Measurements from ENCODE around the gene TP53TG5. TPM values are rescaled to one million over a fixed set of nuclear protein-coding genes. Genes with fewer than 3 reads are reported as not detected.

Gene TP53TG5
- total RNA-seq, 1 experiment from 2014 or later, result not detected

DNA sequence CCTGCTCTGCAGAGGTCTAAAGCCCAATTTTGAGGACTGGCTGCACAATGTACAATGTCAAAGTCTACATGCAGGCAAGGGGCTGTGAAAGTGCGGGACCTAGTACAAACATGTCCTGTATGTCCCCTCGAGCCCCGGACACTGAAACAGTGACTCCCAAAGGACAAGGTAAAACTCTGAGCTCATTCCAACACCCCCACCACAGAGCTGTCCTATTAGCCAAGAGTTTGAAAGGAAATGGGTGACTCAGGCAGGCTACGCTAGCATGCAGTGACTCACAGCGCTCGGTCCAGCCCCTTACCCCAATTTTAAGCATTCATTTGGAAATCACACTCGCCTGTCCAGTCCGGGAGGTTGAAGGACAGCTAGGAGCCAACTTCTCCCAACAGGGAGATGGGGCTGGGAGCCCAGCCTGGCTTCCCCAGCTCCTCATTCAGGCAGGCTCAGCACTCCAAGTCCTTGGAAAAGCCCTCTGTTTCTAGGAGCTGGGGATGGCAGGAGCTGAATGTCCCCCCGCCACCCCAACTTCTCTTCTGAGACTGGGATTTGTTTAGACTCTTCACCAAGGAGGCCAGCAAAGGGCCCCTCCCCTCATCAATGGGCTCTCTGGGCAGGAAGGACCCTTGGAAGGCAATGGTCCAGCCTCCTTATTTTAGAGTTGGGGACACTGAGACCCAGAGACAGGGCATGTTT, 33.8 kb downstream of the TP53TG5 start:
- Histone ChIP-seq H3K4me3 (peak overlapping the region; percentile 95), H3K36me3 (peaks cover 80% of the 10 kb centered on the region), H3K27me3 (no peaks in the 10 kb centered on the region), H3K9me3 (no peaks in the 10 kb centered on the region)
- DNase-seq, result peak; percentile 92

DNA sequence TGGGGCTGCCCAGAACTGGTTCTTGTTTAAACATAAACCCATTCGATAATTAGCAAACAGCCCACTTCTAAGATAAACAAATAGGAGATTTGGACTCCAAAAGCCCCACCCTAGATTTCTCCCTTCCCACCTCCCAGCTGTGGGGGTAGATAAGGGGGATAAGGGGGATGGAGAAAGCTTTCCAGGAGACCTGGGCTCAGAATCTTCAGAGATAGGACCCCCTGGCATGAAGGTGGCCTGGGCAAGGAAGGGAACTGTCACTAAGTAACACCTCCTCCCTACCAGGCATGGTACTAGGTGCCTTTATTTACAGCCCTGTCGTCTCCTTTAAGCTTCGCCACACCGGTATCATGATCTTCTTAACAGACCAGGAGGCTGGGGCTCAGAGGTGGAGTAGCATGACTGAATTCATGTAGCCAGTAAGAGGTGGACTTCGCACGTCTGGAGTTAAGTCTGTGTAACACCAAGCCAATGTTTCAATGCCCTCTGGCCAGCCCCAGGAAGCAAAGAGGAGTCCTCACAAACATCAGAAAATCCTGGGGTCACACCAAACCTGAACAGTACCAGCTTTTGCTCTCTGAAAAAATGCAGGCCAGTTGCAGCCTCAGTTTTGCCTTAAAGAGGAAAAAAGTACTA, 34.5 kb downstream of the TP53TG5 start:
- Histone ChIP-seq H3K36me3 (peaks cover 86% of the 10 kb centered on the region), H3K4me3 (peak overlapping the region; percentile 95), H3K9me3 (no peaks in the 10 kb centered on the region), H3K27me3 (no peaks in the 10 kb centered on the region)
- no peak for DNase-seq

DNA sequence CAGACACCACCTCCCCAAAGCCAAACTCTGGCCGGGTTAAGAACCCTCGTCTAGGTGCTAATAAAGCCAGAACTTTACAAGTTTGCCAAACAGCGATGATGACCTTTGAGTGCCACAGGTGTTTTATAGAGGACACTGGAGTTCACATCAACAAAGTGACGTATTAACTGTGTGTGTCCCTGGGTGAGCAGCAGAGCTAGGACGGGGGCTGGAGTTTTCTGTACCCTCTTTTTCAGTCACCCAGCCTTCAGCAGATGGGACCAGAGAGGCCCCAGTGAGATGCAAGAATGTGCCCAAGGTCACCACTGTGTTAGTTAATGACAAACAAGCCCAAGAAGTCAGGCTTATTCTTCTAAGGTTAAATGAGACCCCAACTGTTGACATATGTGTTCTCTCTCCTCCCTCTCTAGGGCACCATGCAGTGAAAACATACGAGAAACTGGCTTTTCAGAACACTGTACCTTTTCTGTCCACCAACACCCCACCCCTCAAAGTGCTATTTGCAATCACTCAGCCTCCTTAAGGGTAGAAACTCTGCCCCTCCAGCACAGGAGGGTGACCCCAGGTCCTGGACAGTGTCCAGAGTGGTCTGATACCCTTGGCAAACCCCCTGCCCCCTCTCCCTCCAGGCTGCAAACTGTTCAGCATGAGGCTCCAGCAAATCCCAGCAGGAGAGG, 35.1 kb downstream of the TP53TG5 start:
- DNase-seq, result peak; percentile 47
- Histone ChIP-seq H3K4me3 (no peak overlapping the region), H3K36me3 (peaks cover 93% of the 10 kb centered on the region), H3K27me3 (no peaks in the 10 kb centered on the region), H3K9me3 (no peaks in the 10 kb centered on the region)

DNA sequence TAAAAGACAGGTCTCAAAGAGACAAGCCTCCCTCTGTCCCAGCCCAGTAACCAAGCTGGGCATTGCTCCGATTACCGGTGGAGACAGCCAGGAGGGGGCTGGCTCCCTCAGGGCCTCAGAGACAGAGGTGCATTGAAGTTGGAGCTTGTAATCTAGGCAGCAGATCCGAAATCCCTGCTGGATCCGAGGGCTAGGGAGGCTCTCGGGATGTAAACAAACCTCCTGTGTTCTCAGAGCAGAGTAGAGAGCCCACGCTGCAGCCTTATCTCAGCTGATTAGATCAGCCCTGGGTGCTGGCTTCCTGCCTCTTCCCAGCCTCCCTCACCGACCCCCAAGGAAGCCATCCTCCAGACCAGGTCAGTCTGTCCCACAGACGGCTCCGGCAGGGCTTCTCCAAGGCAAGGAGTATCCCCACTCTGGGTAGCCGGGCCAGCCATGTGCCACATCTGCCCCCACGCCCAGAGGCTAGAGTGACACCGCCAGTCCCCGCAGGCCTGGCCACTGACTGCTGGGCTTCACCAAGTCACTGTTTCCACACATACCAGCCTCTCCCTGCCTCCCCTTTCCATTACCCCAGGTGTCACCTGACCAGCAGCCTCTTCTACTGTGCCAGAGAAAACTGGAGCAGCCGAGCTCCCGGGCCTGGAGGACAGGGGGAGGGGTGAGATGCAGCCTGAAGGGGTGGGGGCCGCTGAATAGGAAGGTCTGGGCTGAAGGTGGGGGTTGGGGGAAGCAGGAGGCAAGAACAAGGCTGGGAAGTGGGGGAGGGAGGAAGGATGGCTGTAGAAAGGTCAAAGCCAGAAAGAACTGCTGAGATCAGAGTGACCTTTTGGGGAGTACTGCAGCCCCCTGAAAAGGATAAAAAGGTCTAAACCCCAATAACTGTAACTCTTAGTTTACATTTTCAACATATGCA, 35.9 kb downstream of the TP53TG5 start:
- Histone ChIP-seq H3K9me3 (no peaks in the 10 kb centered on the region), H3K36me3 (peaks cover 95% of the 10 kb centered on the region), H3K4me3 (no peak overlapping the region), H3K27me3 (no peaks in the 10 kb centered on the region)
- DNase-seq, result no peak

DNA sequence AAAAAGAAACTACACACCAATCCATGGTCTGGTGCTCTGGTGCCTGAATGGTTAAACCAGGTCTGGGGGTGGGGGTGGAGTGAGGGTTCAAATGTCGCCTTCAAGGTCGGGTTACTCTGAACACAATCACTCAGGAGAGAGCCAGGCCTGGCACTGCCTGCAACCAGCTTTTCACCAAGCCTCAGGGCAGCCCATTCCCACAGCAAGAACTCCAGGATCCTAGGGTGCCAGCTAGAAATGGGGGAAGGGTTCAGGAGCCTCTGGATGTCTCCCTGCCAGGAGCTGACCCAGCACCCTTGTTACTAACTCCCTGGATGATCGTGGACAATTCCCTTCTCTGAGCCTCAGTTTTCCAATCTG, 36.6 kb downstream of the TP53TG5 start:
- Histone ChIP-seq H3K27me3 (no peaks in the 10 kb centered on the region), H3K9me3 (no peaks in the 10 kb centered on the region), H3K4me3 (no peak overlapping the region), H3K36me3 (peaks cover 93% of the 10 kb centered on the region)
- DNase-seq, result no peak

DNA sequence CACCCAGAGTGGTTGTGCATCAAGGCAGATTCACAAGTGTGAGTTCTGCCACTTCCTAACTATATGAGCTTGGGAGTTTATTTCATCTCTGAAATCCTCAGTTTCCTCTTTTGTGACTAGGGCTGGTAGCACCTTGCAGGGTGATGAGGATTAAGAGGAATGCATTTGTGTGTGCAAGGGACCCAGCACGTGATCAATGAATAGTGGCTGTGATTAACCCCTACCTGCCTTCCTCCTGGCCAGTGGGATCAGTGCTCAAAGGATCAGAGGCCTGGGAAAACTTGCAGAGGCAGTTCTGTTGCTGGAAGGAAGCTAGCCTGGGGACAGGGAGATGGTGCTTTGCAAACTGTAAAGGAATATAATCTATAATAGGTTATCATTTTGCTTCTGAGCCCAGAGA, 37.2 kb downstream of the TP53TG5 start:
- H3K9me3 ChIP-seq, result no peaks in the 10 kb centered on the region
- no peaks in the 10 kb centered on the region for H3K27me3 ChIP-seq
- no peak for DNase-seq
- H3K4me3 ChIP-seq, result no peak overlapping the region
- H3K36me3 ChIP-seq, result peaks cover 92% of the 10 kb centered on the region

DNA sequence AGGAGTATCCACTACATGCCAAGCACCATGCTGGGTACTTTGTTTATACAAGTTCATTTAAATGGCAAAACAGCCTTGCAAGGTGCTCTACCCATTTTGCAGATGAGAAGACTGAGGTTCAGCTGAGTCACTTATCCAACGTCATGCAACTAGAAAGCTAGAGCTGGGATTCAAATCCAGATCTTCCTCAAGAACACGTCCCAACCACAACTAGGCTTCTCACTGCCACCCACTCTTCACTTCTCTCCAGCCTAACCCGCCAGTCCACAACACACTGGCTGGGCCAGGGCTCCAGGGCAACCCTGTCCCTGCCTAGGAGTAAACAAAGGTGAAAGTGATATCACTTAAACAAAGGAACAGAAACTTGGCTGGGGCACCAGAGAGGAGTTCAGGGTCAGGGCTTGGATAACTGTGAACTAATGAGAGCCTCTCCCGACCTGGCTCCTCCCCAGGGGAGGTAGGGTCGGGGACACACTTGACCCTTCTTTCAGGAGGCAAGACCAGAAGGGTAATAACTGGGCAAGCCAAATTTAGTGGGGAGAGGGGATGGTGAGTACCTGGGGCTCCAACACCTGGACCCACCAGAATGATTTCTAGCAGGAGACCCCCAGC, 37.8 kb downstream of the TP53TG5 start:
- H3K9me3 ChIP-seq, result no peaks in the 10 kb centered on the region
- DNase-seq, result no peak
- no peak overlapping the region for H3K4me3 ChIP-seq
- H3K36me3 ChIP-seq, result peaks cover 92% of the 10 kb centered on the region
- no peaks in the 10 kb centered on the region for H3K27me3 ChIP-seq

DNA sequence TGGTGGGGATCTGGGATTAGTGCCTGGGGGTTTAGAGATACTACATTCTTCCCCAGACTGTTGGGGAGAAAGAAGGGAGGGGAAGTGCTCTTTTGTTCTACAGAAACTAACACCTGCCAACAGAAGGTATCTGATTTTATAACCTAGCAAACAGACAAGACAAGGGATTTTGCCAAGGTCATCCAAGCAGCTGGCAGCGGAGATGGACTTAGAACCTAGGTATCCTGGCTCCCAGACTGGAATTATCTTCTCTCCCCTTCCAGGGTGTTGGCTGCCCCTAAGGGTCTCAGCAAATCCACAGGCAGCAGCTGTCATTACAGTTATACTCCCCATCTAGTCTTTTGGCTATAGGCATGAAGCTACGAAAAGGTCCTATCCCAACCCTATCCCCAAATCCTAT, 38.3 kb downstream of the TP53TG5 start:
- no peak overlapping the region for H3K4me3 ChIP-seq
- DNase-seq, result no peak
- peaks cover 92% of the 10 kb centered on the region for H3K36me3 ChIP-seq
- no peaks in the 10 kb centered on the region for H3K9me3 ChIP-seq
- no peaks in the 10 kb centered on the region for H3K27me3 ChIP-seq

DNA sequence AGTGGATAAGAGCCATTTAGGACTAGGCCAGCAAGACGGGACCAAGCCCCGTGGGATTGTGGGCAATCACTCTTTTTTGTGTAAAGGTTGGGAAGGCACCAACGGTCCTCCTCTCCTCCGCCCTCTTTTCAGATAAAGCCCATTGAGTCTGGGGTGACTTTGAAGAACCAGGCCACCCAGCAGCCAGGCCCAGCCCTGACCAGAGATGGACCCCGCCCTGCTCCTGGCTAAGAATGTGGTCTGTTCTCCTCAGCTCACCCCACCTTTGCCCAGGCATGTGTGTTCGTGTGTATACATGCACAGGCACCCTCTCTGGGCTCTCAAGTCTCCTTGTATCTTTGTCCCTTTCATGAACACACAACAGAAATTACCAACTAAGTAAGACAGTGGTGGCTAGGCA, 39.0 kb downstream of the TP53TG5 start:
- no peak overlapping the region for H3K4me3 ChIP-seq
- DNase-seq, result no peak
- peaks cover 94% of the 10 kb centered on the region for H3K36me3 ChIP-seq
- no peaks in the 10 kb centered on the region for H3K9me3 ChIP-seq
- H3K27me3 ChIP-seq, result no peaks in the 10 kb centered on the region

DNA sequence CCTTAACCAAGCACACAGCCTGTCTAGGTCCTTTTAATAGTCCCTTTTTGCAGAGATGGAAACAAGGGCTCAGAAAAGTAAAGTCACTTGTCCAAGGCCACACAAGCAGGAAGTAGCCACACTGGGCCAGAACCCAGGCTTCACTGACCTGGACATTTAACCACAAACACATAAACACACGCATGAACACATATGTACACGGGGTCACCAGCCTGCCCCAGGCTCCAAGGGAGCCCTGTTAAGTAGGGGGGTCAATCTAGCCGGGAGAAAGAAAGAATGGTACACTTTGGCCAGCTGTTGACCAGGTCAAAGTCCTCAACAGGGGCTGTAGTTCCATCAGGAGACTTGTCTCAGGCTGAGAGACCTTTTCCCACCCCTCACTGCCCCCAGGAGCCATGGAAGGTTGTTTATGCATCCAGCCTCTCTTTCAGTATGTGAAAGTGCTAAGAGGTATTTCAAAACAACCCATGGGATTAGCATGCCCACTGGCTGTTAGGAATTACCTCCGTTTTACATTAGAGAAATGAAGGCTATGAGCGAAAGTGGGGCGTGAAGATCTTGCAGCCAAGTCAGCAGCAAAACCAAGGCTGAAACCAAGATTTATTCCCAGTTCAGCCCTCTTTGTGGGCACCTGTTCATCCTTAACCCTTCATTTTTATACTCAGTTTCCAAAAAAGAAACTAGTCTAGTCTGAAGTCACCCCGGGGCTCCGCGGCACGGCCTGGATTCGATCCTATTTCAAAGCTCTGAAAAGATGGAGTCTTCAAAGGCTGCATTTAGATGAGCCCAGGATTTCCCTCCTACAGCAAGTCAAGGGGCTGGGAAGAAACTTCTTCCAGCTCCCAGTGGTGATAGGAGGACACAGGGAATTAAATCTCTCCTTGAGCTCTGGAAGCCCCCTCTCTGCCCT, 39.7 kb downstream of the TP53TG5 start:
- no peak for DNase-seq
- Histone ChIP-seq H3K36me3 (peaks cover 94% of the 10 kb centered on the region), H3K27me3 (no peaks in the 10 kb centered on the region), H3K4me3 (no peak overlapping the region), H3K9me3 (no peaks in the 10 kb centered on the region)

DNA sequence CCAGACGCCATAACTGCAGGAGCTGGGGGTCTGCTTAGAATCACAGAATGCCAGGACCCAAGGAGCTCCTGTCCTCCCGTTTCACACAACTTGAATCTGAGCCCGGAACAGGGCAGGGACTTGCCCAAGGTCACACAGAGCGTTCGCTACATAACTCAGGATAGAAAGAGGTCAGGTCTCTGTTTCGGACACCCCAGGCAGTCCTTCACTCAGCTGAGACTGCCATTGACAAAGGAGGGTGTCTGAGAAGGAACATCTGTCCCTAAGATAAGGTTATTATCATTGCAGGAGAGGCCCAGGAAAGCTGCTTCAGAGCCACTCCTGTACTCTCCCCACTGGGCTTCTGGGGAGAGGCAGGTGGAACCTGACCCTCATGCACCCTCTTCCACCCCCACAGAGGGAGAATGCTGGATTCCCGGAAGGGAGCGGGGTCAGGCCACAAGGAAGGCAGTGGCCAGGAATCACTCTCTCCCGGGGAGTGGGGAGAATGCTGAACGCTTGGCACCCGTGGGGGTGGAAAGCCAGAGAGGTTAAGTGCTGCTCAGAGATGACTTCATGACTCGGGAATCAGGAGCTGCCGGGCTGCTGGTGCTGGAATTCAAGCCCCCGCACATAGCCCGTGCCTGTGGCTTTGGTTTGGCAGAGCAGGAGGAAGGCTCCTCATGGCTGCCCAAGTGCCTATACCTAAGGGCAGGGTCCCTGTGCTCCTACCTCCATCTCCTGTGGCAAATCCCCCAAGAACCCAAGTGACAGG, 40.6 kb downstream of the TP53TG5 start:
- Histone ChIP-seq H3K36me3 (peaks cover 94% of the 10 kb centered on the region), H3K9me3 (no peaks in the 10 kb centered on the region), H3K4me3 (no peak overlapping the region), H3K27me3 (no peaks in the 10 kb centered on the region)
- peak; percentile 98 for DNase-seq

DNA sequence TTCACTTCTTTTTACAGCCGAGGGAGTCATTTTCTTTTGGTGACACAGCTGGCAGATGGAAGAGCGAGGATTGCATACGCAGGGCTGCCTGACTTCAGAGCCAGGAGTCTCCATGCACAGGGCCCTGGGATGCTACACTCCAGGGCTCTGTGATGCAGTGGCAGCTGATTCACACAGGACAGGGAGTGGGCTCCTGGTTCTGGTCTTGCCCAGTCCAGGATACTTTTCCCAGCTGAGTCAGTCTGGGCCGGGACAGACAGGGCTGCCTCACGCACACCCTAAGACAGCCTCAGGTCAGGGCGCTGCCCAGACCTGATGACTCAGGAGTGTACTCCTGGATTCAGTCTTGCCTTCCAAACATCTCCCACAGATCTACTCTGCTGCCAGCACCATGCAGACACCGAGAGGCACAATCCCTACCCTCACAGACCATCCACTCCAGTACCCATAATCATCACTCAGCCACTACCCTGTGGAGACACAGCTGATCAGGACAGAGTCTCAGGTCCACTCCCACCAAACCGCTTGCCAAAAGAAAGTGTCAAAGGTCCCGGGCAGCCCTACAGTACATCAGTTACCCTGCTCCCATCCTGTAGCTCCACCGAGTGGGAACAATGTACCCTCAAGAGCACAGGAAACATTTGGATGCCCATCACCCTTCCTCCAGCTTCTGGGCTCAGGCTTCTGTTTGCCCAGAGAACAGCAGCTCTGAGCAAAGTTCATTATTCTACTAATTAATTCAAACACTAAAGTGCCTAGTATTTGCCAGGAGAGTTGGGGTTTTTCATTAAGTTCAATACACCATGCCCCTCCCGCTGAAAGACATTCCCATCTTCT, 41.4 kb downstream of the TP53TG5 start:
- DNase-seq, result peak; percentile 99
- Histone ChIP-seq H3K27me3 (no peaks in the 10 kb centered on the region), H3K4me3 (no peak overlapping the region), H3K9me3 (no peaks in the 10 kb centered on the region), H3K36me3 (peaks cover 93% of the 10 kb centered on the region)

DNA sequence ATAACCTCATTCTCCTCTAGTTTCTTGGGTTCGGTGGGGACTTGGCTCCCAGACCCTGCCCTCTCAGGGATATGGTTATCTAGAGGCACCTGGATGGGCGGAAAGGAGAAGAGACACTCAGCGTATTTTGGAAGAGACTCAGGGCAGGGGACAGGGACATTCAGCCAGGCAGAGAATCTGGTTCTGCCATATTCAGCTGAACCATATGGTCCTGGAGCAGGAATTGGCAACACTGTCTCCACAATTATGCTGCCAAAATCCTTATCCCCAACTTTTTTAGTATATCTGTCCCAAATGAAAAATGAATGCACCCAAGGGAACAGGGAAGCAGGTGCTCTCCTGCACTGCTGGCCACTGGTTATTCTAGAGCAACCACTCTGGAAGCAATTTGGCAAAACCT, 47.6 kb downstream of the TP53TG5 start:
- peaks cover 96% of the 10 kb centered on the region for H3K36me3 ChIP-seq
- DNase-seq, result no peak
- H3K4me3 ChIP-seq, result no peak overlapping the region
- H3K9me3 ChIP-seq, result no peaks in the 10 kb centered on the region
- H3K27me3 ChIP-seq, result no peaks in the 10 kb centered on the region

DNA sequence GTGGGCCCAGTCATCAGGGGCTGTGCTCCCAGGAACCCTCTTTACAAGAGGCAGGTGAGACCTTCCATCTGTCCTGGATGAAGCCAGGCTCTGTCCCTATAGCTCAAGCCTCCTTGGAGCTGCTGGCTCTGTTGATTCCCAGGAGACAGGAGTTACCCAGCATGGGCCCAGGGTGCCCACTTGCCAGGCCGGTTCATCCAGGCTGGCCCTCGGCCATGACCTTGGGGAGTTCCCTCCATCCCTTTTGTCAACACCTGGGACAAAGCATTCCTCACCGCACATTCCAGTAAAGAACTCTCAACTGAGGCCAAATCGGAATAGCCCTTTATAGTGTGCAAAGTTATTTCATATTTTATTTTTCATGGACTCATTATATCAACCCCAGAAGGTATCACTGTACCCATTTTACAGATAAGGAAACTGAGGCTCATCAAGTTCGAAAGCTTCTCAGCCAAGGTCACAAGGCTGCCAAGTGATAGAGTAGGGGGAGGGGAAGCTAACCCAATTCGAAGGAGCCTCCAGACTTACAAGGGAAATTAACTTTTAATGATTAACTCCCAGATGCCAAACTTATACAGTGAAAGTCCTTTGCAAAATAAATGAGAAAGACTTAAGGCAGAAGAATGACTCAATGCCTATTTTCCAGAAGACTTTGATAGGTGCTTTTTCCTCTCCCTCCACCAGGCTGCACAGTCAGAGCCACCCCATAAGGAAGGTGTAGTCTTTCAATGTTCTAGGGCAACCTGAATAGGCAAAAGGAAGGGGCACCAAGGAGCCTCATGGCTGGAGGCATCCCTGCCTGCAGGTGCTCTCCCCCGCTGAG, 48.4 kb downstream of the TP53TG5 start:
- Histone ChIP-seq H3K9me3 (no peaks in the 10 kb centered on the region), H3K4me3 (no peak overlapping the region), H3K27me3 (no peaks in the 10 kb centered on the region), H3K36me3 (peaks cover 94% of the 10 kb centered on the region)
- no peak for DNase-seq
